IMR-90 (cell line): ENCODE measurements around the gene IDS. TPM values are rescaled to one million over a fixed set of nuclear protein-coding genes. Genes with fewer than 3 reads are reported as not detected.

Experiments used
- ATAC-seq: fragments of 200-7000 bp; cut with Tn5 transposase; 2 replicates; pipeline ENCODE4 v1.9.1; 2020; ENCODE audit warnings: low read depth, mild to moderate bottlenecking, moderate library complexity
- BruUV-seq: library from RNA; stranded (reverse); fragments of 400-500 nt; replicated peaks from 2 replicates; lab custom pipeline; 2021; lab: Mats Ljungman, UMichigan
- CTCF ChIA-PET: fragments of 300-600 bp; formaldehyde crosslinking; extraction: SDS; loops from one replicate; lab custom pipeline; 2021; ENCODE audit warnings: antibody characterized with exemption; lab: Yijun Ruan, JAX
- POLR2A ChIA-PET: fragments of 300-600 bp; sonication (Branson Sonifier 250); formaldehyde crosslinking; loops from one replicate; lab custom pipeline; 2022; ENCODE audit warnings: antibody characterized with exemption; ENCODE audit not compliant: unreplicated experiment; lab: Charles Lee
- DNase-seq: peaks from one replicate; pipeline ENCODE4 v3.0.0; 2013
- H2AFZ ChIP-seq: replicated peaks from 2 replicates; pipeline ENCODE3; 2013; ENCODE audit warnings: low read length, mild to moderate bottlenecking; ENCODE audit not compliant: poor library complexity
- H2AK5ac ChIP-seq: 2 replicates; pipeline ENCODE4 v1.6.1; 2013; ENCODE audit warnings: low read depth, low read length, inconsistent platforms
- H2AK9ac ChIP-seq: replicated peaks from 2 replicates; pipeline ENCODE3; 2013; ENCODE audit warnings: mild to moderate bottlenecking, low read depth, low read length, moderate library complexity; ENCODE audit not compliant: poor library complexity
- H2BK120ac ChIP-seq: 2 replicates; pipeline ENCODE4 v1.6.1; 2013; ENCODE audit warnings: low read depth, low read length, inconsistent platforms
- H2BK15ac ChIP-seq: 3 replicates; pipeline ENCODE4 v1.6.1; 2013; ENCODE audit warnings: low read depth, low read length, inconsistent platforms
- H2BK20ac ChIP-seq: 2 replicates; pipeline ENCODE4 v1.6.1; 2013; ENCODE audit warnings: low read depth, mild to moderate bottlenecking, inconsistent platforms, low read length, moderate library complexity
- H2BK5ac ChIP-seq: 2 replicates; pipeline ENCODE4 v1.6.1; 2013; ENCODE audit warnings: mild to moderate bottlenecking, low read depth, low read length, inconsistent platforms; ENCODE audit not compliant: poor library complexity, severe bottlenecking
- H3K14ac ChIP-seq: replicated peaks from 2 replicates; pipeline ENCODE4 v1.6.1; 2013; ENCODE audit warnings: low read depth, low read length, inconsistent platforms
- H3K18ac ChIP-seq: 2 replicates; pipeline ENCODE4 v1.6.1; 2013; ENCODE audit warnings: low read depth, low read length, control low read depth
- H3K23ac ChIP-seq: 2 replicates; pipeline ENCODE4 v1.6.1; 2013; ENCODE audit warnings: low read depth, low read length, inconsistent platforms
- H3K27ac ChIP-seq: 2 replicates; pipeline ENCODE4 v1.5.1; 2013; ENCODE audit warnings: mild to moderate bottlenecking, control low read depth, low read length; ENCODE audit not compliant: insufficient read depth
- H3K27me3 ChIP-seq: 2 replicates; pipeline ENCODE4 v1.6.1; 2013; ENCODE audit warnings: low read length; ENCODE audit not compliant: control insufficient read depth, insufficient read depth
- H3K36me3 ChIP-seq: 2 replicates; pipeline ENCODE4 v1.6.1; 2013; ENCODE audit warnings: low read length, mixed read lengths; ENCODE audit not compliant: control insufficient read depth, insufficient read depth
- H3K4ac ChIP-seq: 2 replicates; pipeline ENCODE4 v1.6.1; 2013; ENCODE audit warnings: low read depth, low read length, inconsistent platforms
- H3K4me1 ChIP-seq: 2 replicates; pipeline ENCODE4 v1.6.1; 2013; ENCODE audit warnings: low read length, mixed read lengths; ENCODE audit not compliant: control insufficient read depth, insufficient read depth
- H3K4me2 ChIP-seq: 2 replicates; pipeline ENCODE4 v1.6.1; 2013; ENCODE audit warnings: low read depth, mild to moderate bottlenecking, control low read depth, low read length, moderate library complexity
- H3K4me3 ChIP-seq: 2 replicates; pipeline ENCODE4 v1.5.1; 2013; ENCODE audit warnings: low read depth, mild to moderate bottlenecking, control low read depth, low read length, moderate library complexity; ENCODE audit not compliant: insufficient read depth
- H3K56ac ChIP-seq: 2 replicates; pipeline ENCODE4 v1.6.1; 2013; ENCODE audit warnings: low read length, inconsistent platforms; ENCODE audit not compliant: insufficient read depth; ENCODE audit errors: extremely low read depth
- H3K79me1 ChIP-seq, 2 experiments: 2 replicates each; pipeline ENCODE4 v1.6.1; 2013; ENCODE audit warnings: low read length in 2 of 2, inconsistent platforms in 1 of 2, low read depth in 1 of 2
- H3K9ac ChIP-seq: 2 replicates; pipeline ENCODE4 v1.6.1; 2013; ENCODE audit warnings: low read depth, low read length, control low read depth
- H3K9me1 ChIP-seq: 2 replicates; pipeline ENCODE4 v1.6.1; 2013; ENCODE audit warnings: low read length, inconsistent platforms; ENCODE audit not compliant: insufficient read depth
- H3K9me3 ChIP-seq: 2 replicates; pipeline ENCODE4 v1.6.1; 2013; ENCODE audit warnings: low read length; ENCODE audit not compliant: control insufficient read depth, insufficient read depth
- H4K20me1 ChIP-seq: 2 replicates; pipeline ENCODE4 v1.6.1; 2013; ENCODE audit warnings: low read length, inconsistent platforms; ENCODE audit not compliant: insufficient read depth
- H4K5ac ChIP-seq: 2 replicates; pipeline ENCODE4 v1.6.1; 2013; ENCODE audit warnings: mild to moderate bottlenecking, low read depth, low read length, control low read depth
- H4K8ac ChIP-seq, 2 experiments: 2 replicates each; pipeline ENCODE4 v1.6.1; 2013; ENCODE audit warnings: low read depth in 2 of 2, low read length in 2 of 2, control low read depth in 1 of 2, inconsistent platforms in 1 of 2
- H4K91ac ChIP-seq: 2 replicates; pipeline ENCODE4 v1.6.1; 2013; ENCODE audit warnings: low read depth, low read length, inconsistent platforms; ENCODE audit not compliant: insufficient read depth
- MXI1 ChIP-seq: IDR thresholded peaks from 2 replicates; pipeline ENCODE4 v1.6.1; 2012; ENCODE audit warnings: low read depth, mild to moderate bottlenecking, low read length, moderate library complexity, borderline replicate concordance
- RAD21 ChIP-seq: IDR thresholded peaks from 2 replicates; pipeline ENCODE4 v1.6.1; 2012; ENCODE audit warnings: low read length, improper control_type of control experiment
- RFX5 ChIP-seq: IDR thresholded peaks from 2 replicates; pipeline ENCODE4 v1.8.0; 2012; ENCODE audit warnings: low read depth, mild to moderate bottlenecking, low read length, moderate library complexity
- USF2 ChIP-seq: fragments of 150-350 bp; IDR thresholded peaks from 2 replicates; pipeline ENCODE4 v1.6.1; 2017; ENCODE audit warnings: mild to moderate bottlenecking, antibody characterized with exemption, low read length, low read depth
- WGBS, 2 experiments: methylation state at CpG; one replicate each; pipeline versions ENCODE4 v1.1.5 to v1.1.7; 2013; ENCODE audit warnings: missing lambda C conversion rate in 2 of 2; ENCODE audit not compliant: insufficient read length in 1 of 2; ENCODE audit errors: extremely low coverage in 2 of 2; 5-methylcytosine and 5-hydroxymethylcytosine counted together
- dilution Hi-C: fragments of 300-500 bp; cut with HindIII; formaldehyde crosslinking; loops from one replicate; pipeline ENCODE4 v1.14.3; 2018; ENCODE audit warnings: low sequenced_read_pairs; ENCODE audit not compliant: unreplicated experiment
- in situ Hi-C: fragments of 300-500 bp; cut with MboI; formaldehyde crosslinking; loops from 3 replicates; pipeline ENCODE4 v1.14.3; 2019; ENCODE audit warnings: low sequenced_read_pairs, inconsistent platforms, mixed read lengths
- intact Hi-C: fragments of 100-400 bp; cut with micrococcal nuclease; formaldehyde crosslinking; loops from 2 replicates; pipeline ENCODE4 v1.10.0; 2022
- polyA plus RNA-seq, 3 experiments: library from polyadenylated mRNA; depleted of rRNA; stranded (reverse); fragments of >200 nt; gene quantifications; 2 replicates each; pipeline ENCODE4 v1.2.3, GENCODE V29; 2012; ENCODE audit warnings: low replicate concordance in 1 of 3
- total RNA-seq: library from RNA; depleted of rRNA; stranded (reverse); fragments of >200 nt; gene quantifications from 2 replicates; pipeline ENCODE4 v1.2.3, GENCODE V29; 2012

The IDS gene
- total and polyA plus RNA-seq, 2 of the 4 experiments (the other 2 are of a cell fraction): 26.3 to 56.9 TPM

GRCh38 chrX:149469406-149469805 lies 35.7 kb downstream of the IDS start:
- Histone ChIP-seq H3K4me2 (no peak overlapping the region), H3K23ac (no peak overlapping the region), H3K4ac (no peak overlapping the region), H3K18ac (no peak overlapping the region), H3K56ac (no peak overlapping the region), H3K4me1 (no peaks in the 10 kb centered on the region), H2AK9ac (no peak overlapping the region), H2AFZ (no peak overlapping the region), H2BK15ac (no peak overlapping the region), H3K4me3 (no peak overlapping the region), H2BK20ac (no peak overlapping the region), H4K20me1 (no peaks in the 10 kb centered on the region), H2BK120ac (no peak overlapping the region), H4K8ac (no peak overlapping the region), H4K5ac (no peak overlapping the region), H4K91ac (no peak overlapping the region), H3K9me3 (no peaks in the 10 kb centered on the region), H2AK5ac (no peak overlapping the region), H3K9ac (no peak overlapping the region), H3K27ac (no peak overlapping the region), H3K27me3 (no peaks in the 10 kb centered on the region; the same call in 1 of the 2 replicates), H3K14ac (no peak overlapping the region), H3K79me1 (no peaks in the 10 kb centered on the region), H3K36me3 (no peaks in the 10 kb centered on the region), H2BK5ac (no peak overlapping the region), H3K9me1 (no peaks in the 10 kb centered on the region)
- no CpG with 5 or more reads among the region's 5 CpGs for WGBS, 2 experiments
- ChIA-PET POLR2A (no interaction called here), CTCF (interaction anchor here (1.3 kb wide), 1 partner anchor 8 kb away, joined by 3 read pairs; no protein-coding TSS in a partner anchor)
- dilution Hi-C loops: no loop called here
- TF ChIP-seq RAD21 (no peak), MXI1 (no peak), RFX5 (no peak), USF2 (no peak)
- DNase-seq (no peak), ATAC-seq (no peak)
- intact Hi-C loops: no loop called here
- no TSS peak for BruUV-seq
- in situ Hi-C loops: no loop called here
